H1 (cell line): ENCODE measurements around the gene XPNPEP2.

Experiments
- CTCF ChIP-seq, 3 experiments: IDR thresholded peaks; 1 replicate in 2 of 3; 2 replicates in 1 of 3; pipeline versions ENCODE4 v1.5.1 to v1.6.1; 2011; ENCODE audit warnings: low read length in 3 of 3, mild to moderate bottlenecking in 3 of 3, inconsistent platforms in 2 of 3, low read depth in 1 of 3, moderate library complexity in 1 of 3; ENCODE audit not compliant: insufficient read depth in 1 of 3; ENCODE audit errors: control extremely low read depth in 1 of 3
- POLR2A ChIP-seq, 2 experiments: IDR thresholded peaks; 1 replicate in 1 of 2; 2 replicates in 1 of 2; pipeline ENCODE4 v1.6.1; 2011; ENCODE audit warnings: low read depth in 2 of 2, low read length in 2 of 2, mild to moderate bottlenecking in 2 of 2; ENCODE audit errors: control extremely low read depth in 1 of 2
- SP1 ChIP-seq: IDR thresholded peaks from 2 replicates; pipeline ENCODE4 v1.6.1; 2011; ENCODE audit warnings: low read depth, low read length

DNA sequence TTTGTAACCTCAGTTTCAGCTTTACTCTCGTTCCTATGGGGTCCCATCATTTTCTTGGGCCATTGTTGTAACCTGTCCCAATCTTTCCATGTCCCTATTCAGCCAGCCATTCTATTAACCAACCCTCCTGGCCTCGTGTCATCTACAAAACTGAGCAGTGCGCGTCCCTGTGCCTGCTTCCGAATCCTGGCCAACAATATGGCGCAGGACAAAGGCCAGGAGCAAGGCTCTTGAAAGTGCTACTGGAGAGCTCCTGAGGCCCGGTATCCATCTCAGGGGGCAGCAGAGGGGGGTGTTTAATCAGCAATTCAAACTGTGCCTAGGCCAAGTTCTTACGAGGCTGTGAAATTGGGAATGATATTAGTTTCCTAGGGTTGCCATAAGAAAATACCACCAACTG lies 42.8 kb upstream of the XPNPEP2 start:
- no peak for TF ChIP-seq SP1
- TF ChIP-seq CTCF (IDR thresholded peaks at IDR 0.05; ENCODE audit: control extremely low read depth in 1 of 3, insufficient read depth in 1 of 3, low read depth in 1 of 3, low read length in 3 of 3), result no peak
- TF ChIP-seq POLR2A (IDR thresholded peaks at IDR 0.05; ENCODE audit: control extremely low read depth in 1 of 2, low read depth in 2 of 2, low read length in 2 of 2), result no peak
